Effector memory CD4-positive, alpha-beta T cell (primary cell): Measurements from ENCODE around the gene METTL25.

Experiments
- DNase-seq, 3 donors: peaks; one replicate each; pipeline ENCODE4 v3.0.0-alpha.2; 2020
- H3K27ac ChIP-seq: 2 replicates; pipeline ENCODE4 v1.7.0; 2013; ENCODE audit warnings: mild to moderate bottlenecking, low read length, moderate library complexity; ENCODE audit not compliant: insufficient read depth, poor library complexity, severe bottlenecking
- H3K27me3 ChIP-seq: replicated peaks from 2 replicates; pipeline ENCODE4 v1.7.0; 2013; ENCODE audit warnings: mild to moderate bottlenecking, low read length; ENCODE audit not compliant: insufficient read depth, control insufficient read depth, poor library complexity, severe bottlenecking
- H3K36me3 ChIP-seq: 2 replicates; pipeline ENCODE4 v1.7.0; 2013; ENCODE audit warnings: mild to moderate bottlenecking, low read length, moderate library complexity; ENCODE audit not compliant: control insufficient read depth, insufficient read depth
- H3K4me1 ChIP-seq: 2 replicates; pipeline ENCODE4 v1.7.0; 2013; ENCODE audit warnings: low read length, mild to moderate bottlenecking; ENCODE audit not compliant: control insufficient read depth, insufficient read depth, poor library complexity, severe bottlenecking
- H3K4me3 ChIP-seq: 2 replicates; pipeline ENCODE4 v1.7.0; 2013; ENCODE audit warnings: low read length, low read depth, mild to moderate bottlenecking; ENCODE audit not compliant: insufficient read depth, poor library complexity, severe bottlenecking
- H3K9me3 ChIP-seq: 2 replicates; pipeline ENCODE4 v1.7.0; 2013; ENCODE audit warnings: mild to moderate bottlenecking, low read length, moderate library complexity; ENCODE audit not compliant: control insufficient read depth

Gene METTL25

GRCh38 chr12:82425241-82425640 lies 66.9 kb downstream of the METTL25 start:
- no peak for DNase-seq
- Histone ChIP-seq H3K4me3 (no peak overlapping the region), H3K36me3 (no peaks in the 10 kb centered on the region), H3K27ac (no peak overlapping the region), H3K4me1 (no peaks in the 10 kb centered on the region), H3K27me3 (no peaks in the 10 kb centered on the region), H3K9me3 (no peaks in the 10 kb centered on the region)

- no peak overlapping the region for H3K4me3 ChIP-seq
- H3K36me3 ChIP-seq: no peaks in the 10 kb centered on the region
- H3K9me3 ChIP-seq: no peaks in the 10 kb centered on the region
Observed at GRCh38 chr12:82426081-82426480, 67.8 kb downstream of the METTL25 start.

GRCh38 chr12:82426586-82426985 lies 68.3 kb downstream of the METTL25 start:
- H3K27ac ChIP-seq: no peak overlapping the region
- no peaks in the 10 kb centered on the region for H3K4me1 ChIP-seq
- no peaks in the 10 kb centered on the region for H3K9me3 ChIP-seq
- no peak for DNase-seq
- no peak overlapping the region for H3K4me3 ChIP-seq
- H3K36me3 ChIP-seq: peaks cover 4% of the 10 kb centered on the region
- no peaks in the 10 kb centered on the region for H3K27me3 ChIP-seq

More at GRCh38 chr12:82426081-82426480, 67.8 kb downstream of the METTL25 start:
- Histone ChIP-seq H3K27me3 (no peaks in the 10 kb centered on the region), H3K27ac (no peak overlapping the region), H3K4me1 (no peaks in the 10 kb centered on the region)
- no peak for DNase-seq

GRCh38 chr12:82430541-82431145 lies 72.3 kb downstream of the METTL25 start:
- no peak overlapping the region for H3K27ac ChIP-seq
- H3K4me1 ChIP-seq: no peaks in the 10 kb centered on the region
- H3K9me3 ChIP-seq: no peaks in the 10 kb centered on the region
- peaks cover 4% of the 10 kb centered on the region for H3K36me3 ChIP-seq
- H3K4me3 ChIP-seq: no peak overlapping the region
- H3K27me3 ChIP-seq: no peaks in the 10 kb centered on the region
- no peak for DNase-seq

GRCh38 chr12:82434392-82434911 lies 76.1 kb downstream of the METTL25 start:
- H3K9me3 ChIP-seq: no peaks in the 10 kb centered on the region
- DNase-seq: no peak

GRCh38 chr12:82436354-82436753 lies 78.0 kb downstream of the METTL25 start:
- Histone ChIP-seq H3K4me3 (no peak overlapping the region), H3K4me1 (no peaks in the 10 kb centered on the region), H3K27me3 (no peaks in the 10 kb centered on the region), H3K9me3 (no peaks in the 10 kb centered on the region), H3K27ac (no peak overlapping the region), H3K36me3 (peaks cover 2% of the 10 kb centered on the region)
- no peak for DNase-seq

More at GRCh38 chr12:82434392-82434911, 76.1 kb downstream of the METTL25 start:
- H3K27ac ChIP-seq: no peak overlapping the region
- H3K27me3 ChIP-seq: no peaks in the 10 kb centered on the region
- no peak overlapping the region for H3K4me3 ChIP-seq
- H3K36me3 ChIP-seq: peaks cover 4% of the 10 kb centered on the region
- H3K4me1 ChIP-seq: no peaks in the 10 kb centered on the region

- no peaks in the 10 kb centered on the region for H3K4me1 ChIP-seq
- no peaks in the 10 kb centered on the region for H3K36me3 ChIP-seq
- no peak overlapping the region for H3K4me3 ChIP-seq
- H3K27me3 ChIP-seq: no peaks in the 10 kb centered on the region
- H3K27ac ChIP-seq: no peak overlapping the region
- H3K9me3 ChIP-seq: no peaks in the 10 kb centered on the region
- no peak for DNase-seq
Observed at GRCh38 chr12:82437744-82438143, 79.4 kb downstream of the METTL25 start.

GRCh38 chr12:82438356-82438755 lies 80.0 kb downstream of the METTL25 start:
- H3K4me3 ChIP-seq: no peak overlapping the region
- H3K27me3 ChIP-seq: no peaks in the 10 kb centered on the region
- no peak overlapping the region for H3K27ac ChIP-seq
- no peaks in the 10 kb centered on the region for H3K36me3 ChIP-seq
- H3K9me3 ChIP-seq: no peaks in the 10 kb centered on the region
- H3K4me1 ChIP-seq: no peaks in the 10 kb centered on the region
- no peak for DNase-seq

- Histone ChIP-seq H3K4me3 (no peak overlapping the region), H3K27me3 (no peaks in the 10 kb centered on the region), H3K36me3 (no peaks in the 10 kb centered on the region), H3K27ac (no peak overlapping the region), H3K9me3 (no peaks in the 10 kb centered on the region), H3K4me1 (no peaks in the 10 kb centered on the region)
- DNase-seq: no peak
Observed at GRCh38 chr12:82440885-82441284, 82.6 kb downstream of the METTL25 start.

GRCh38 chr12:82448911-82449578 lies 90.7 kb downstream of the METTL25 start:
- Histone ChIP-seq H3K27ac (no peak overlapping the region), H3K4me3 (no peak overlapping the region)
- DNase-seq: no peak

More at GRCh38 chr12:82448911-82449578, 90.7 kb downstream of the METTL25 start:
- Histone ChIP-seq H3K4me1 (no peaks in the 10 kb centered on the region), H3K36me3 (no peaks in the 10 kb centered on the region), H3K27me3 (no peaks in the 10 kb centered on the region), H3K9me3 (no peaks in the 10 kb centered on the region)
